NT2/D1 (cell line): ENCODE data around the gene EXOC7.

ENCODE experiments used
- YY1 ChIP-seq: IDR thresholded peaks from 2 replicates; pipeline ENCODE4 v1.6.1; 2011; ENCODE audit not compliant: insufficient read length, insufficient read depth
- ZNF274 ChIP-seq: IDR thresholded peaks from 2 replicates; pipeline ENCODE4 v1.6.1; 2011; ENCODE audit warnings: mild to moderate bottlenecking, low read depth, low read length

- no peak for TF ChIP-seq YY1
- no peak for TF ChIP-seq ZNF274
Observed at GRCh38 chr17:76151896-76152454, 48.4 kb upstream of the EXOC7 start.
